Heart left ventricle (tissue), 13 donors: ENCODE measurements around the gene FBXO15.
A peak's percentile ranks its signal among the peaks of the same experiment; 100 is the strongest.

Experiments used
- CTCF ChIP-seq, 12 donors: fragments of 200-600 bp; sonication (generic) in 4 of 12; IDR thresholded peaks; one replicate each; pipeline versions ENCODE4 v1.5.0 to v1.8.0; 2018 to 2022; ENCODE audit warnings: antibody characterized with exemption in 12 of 12, mild to moderate bottlenecking in 5 of 12
- POLR2A ChIP-seq, 2 donors: fragments of 450-650 bp; IDR thresholded peaks; one replicate each; pipeline ENCODE4 v1.6.1; 2017; ENCODE audit warnings: antibody characterized with exemption in 2 of 2, mild to moderate bottlenecking in 2 of 2, moderate library complexity in 2 of 2
- donor health status: ischemic (EF 13 %, LVEDD 7.1; RV severe dilation, severe dysfunction).
- donor health status: DM: no; HTN: yes; CAD: no.
- donor health status: DM: no; HTN: no; CAD: no.
- donor health status: ischemic (EF 25% LVEDD 6.9; RV normal size, moderate dysfunction).
- donor health status: ischemic (EF 25% LVEDD 5.7; RV mildly dilated, moderate dysfunction).
- donor health status: ischemic (EF 35%, LVEDD 5.7; RV mildly dilated, moderate dysfunction).
- donor health status: nonischemic (EF 11% LVEDD 7.7; RV severe dilation, severe dysfunction).
- donor health status: DM: yes; HTN: yes; CAD: no.
- donor health status: PGD.
- donor health status: ischemic (EF 29% LVEDD 5.4; RV normal size, mild dysfunction).
- donor health status: nonischemic (EF 23%, LVEDD 6.1; RV moderate dilation, normal function).

- TF ChIP-seq CTCF (IDR thresholded peaks at IDR 0.05) (no peak), POLR2A (IDR thresholded peaks at IDR 0.05) (peak in 1 of 2 donors; percentile 63)
Observed at GRCh38 chr18:74147779-74148542, at the start of gene FBXO15, which contains the start of gene TIMM21.
